Nephron (organoid): ENCODE results near the gene GTF2H1.

Experiments used
- H3K27ac Mint-ChIP-seq, 3 experiments: 2 replicates each; pipeline ENCODE4 v1.8.0; 2020; ENCODE audit warnings: mixed read lengths in 3 of 3, mild to moderate bottlenecking in 2 of 3, moderate library complexity in 1 of 3
- H3K27me3 Mint-ChIP-seq: 2 replicates; pipeline ENCODE4 v1.8.0; 2021; ENCODE audit warnings: low read depth, mild to moderate bottlenecking, moderate library complexity, mixed read lengths
- H3K36me3 Mint-ChIP-seq: 2 replicates; pipeline ENCODE4 v1.8.0; 2020; ENCODE audit warnings: low read depth, mixed read lengths
- H3K4me1 Mint-ChIP-seq: 2 replicates; pipeline ENCODE4 v1.8.0; 2020; ENCODE audit warnings: mixed read lengths
- H3K4me3 Mint-ChIP-seq, 3 experiments: 2 replicates each; pipeline ENCODE4 v1.8.0; 2020; ENCODE audit warnings: mild to moderate bottlenecking in 3 of 3, mixed read lengths in 3 of 3, moderate library complexity in 2 of 3
- H3K9me3 Mint-ChIP-seq: 2 replicates; pipeline ENCODE4 v1.8.0; 2020; ENCODE audit warnings: mixed read lengths
- TF ChIP-seq, protein P1 (sequence below), 3 experiments: fragments of 200-600 bp; sonication (generic); IDR thresholded peaks; one replicate each; pipeline ENCODE4 v1.5.0; 2021; ENCODE audit warnings: antibody characterized with exemption in 3 of 3; ENCODE audit not compliant: unreplicated experiment in 3 of 3

GTF2H1 gene

DNA sequence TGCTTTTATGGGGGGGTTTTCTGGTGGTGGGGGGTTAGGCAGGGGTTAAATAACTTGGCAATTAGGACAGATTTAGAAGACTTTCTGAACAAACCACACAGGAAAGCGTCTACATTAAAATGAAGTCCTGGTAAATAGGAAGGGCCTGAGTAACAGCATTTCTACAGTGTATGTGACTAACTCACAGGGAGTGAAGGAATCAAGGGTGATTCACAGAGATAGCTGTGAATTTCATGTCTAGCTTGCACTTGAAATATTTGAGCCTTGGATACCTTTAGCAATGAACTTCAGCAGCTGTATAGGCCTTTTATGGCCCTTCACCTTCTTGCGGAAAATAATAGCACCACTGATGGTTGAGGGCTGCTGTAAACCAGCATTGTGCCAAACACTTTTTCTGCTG is 45.9 kb downstream of the GTF2H1 start:
- TF ChIP-seq, protein P1, sequence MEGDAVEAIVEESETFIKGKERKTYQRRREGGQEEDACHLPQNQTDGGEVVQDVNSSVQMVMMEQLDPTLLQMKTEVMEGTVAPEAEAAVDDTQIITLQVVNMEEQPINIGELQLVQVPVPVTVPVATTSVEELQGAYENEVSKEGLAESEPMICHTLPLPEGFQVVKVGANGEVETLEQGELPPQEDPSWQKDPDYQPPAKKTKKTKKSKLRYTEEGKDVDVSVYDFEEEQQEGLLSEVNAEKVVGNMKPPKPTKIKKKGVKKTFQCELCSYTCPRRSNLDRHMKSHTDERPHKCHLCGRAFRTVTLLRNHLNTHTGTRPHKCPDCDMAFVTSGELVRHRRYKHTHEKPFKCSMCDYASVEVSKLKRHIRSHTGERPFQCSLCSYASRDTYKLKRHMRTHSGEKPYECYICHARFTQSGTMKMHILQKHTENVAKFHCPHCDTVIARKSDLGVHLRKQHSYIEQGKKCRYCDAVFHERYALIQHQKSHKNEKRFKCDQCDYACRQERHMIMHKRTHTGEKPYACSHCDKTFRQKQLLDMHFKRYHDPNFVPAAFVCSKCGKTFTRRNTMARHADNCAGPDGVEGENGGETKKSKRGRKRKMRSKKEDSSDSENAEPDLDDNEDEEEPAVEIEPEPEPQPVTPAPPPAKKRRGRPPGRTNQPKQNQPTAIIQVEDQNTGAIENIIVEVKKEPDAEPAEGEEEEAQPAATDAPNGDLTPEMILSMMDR (IDR thresholded peaks at IDR 0.05; ENCODE audit: unreplicated experiment in 3 of 3): no peak
- peaks cover 7% of the 10 kb centered on the region for H3K4me1 Mint-ChIP-seq
- no peaks in the 10 kb centered on the region for H3K9me3 Mint-ChIP-seq
- no peak overlapping the region for H3K4me3 Mint-ChIP-seq
- H3K27me3 Mint-ChIP-seq: no peaks in the 10 kb centered on the region
- no peak overlapping the region for H3K27ac Mint-ChIP-seq
- H3K36me3 Mint-ChIP-seq: peaks cover 31% of the 10 kb centered on the region

DNA sequence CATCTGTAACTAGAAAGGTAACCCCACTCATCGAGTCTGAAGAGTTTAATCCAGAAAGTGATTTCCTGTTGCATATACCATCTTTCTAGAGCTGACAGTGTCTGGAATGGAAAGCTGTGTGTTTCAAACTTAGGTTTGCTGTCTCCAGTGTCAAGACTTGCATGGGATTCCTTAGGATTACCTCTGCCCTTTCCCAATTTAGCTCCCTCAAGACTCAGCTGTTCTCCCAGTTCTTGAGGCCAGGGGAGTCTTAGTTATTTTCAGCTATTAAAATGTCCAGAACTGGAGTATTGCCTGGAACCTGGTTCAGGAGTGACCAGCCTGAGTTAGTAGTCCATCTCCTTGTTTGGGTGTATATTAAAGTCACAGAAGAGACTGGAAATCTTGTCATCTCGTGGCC is 47.0 kb downstream of the GTF2H1 start:
- Mint-ChIP-seq H3K36me3 (peaks cover 22% of the 10 kb centered on the region), H3K27me3 (no peaks in the 10 kb centered on the region), H3K27ac (peak overlapping the region in 2 of 3 experiments; percentile 45 to 58), H3K4me3 (peak overlapping the region in 1 of 3 experiments; percentile 14), H3K4me1 (peaks cover 7% of the 10 kb centered on the region), H3K9me3 (no peaks in the 10 kb centered on the region)
- TF ChIP-seq, protein P1 (IDR thresholded peaks at IDR 0.05; ENCODE audit: unreplicated experiment in 3 of 3): no peak

DNA sequence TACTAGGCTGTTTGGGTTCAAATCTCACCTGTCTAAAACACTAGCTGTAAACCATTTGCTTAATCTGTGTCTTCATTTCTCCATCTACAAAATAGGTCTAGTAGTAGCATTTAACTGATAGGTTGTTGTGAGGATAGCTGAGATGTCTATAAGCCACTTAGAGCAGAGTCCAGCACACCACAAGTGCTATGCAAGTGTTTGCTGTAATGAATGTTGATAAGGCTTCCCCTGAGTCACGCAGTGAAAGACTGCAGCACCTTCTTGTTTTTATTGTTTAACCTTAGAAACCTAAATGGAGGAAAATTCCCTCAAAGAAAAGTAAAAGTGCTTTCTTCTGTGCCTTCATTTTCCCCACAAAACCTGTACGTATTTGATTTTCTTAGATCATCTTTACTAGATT is 48.9 kb downstream of the GTF2H1 start:
- Mint-ChIP-seq H3K36me3 (peaks cover 12% of the 10 kb centered on the region), H3K27me3 (peaks cover 4% of the 10 kb centered on the region), H3K4me3 (no peak overlapping the region), H3K27ac (no peak overlapping the region), H3K4me1 (peaks cover 7% of the 10 kb centered on the region), H3K9me3 (no peaks in the 10 kb centered on the region)
- TF ChIP-seq, protein P1 (IDR thresholded peaks at IDR 0.05; ENCODE audit: unreplicated experiment in 3 of 3): no peak

DNA sequence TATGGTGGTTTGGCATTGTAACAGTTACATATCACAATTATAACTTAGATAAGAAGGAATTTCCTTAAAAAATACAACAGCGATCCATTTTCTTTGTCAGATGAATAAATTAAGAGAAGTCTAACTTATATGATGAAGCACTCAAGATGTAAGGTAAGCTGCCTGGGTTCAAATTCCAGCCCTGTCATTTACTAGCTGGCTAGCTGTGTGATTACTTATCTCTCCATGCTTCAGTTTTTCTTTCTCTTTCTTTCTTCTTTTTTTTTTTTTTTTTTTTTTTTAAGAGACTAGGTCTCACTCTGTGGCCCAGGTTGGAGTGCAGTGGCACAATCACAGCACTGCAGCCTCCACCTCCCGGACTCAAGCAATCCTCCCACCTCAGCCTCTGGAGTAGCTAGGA is 49.8 kb downstream of the GTF2H1 start:
- Mint-ChIP-seq H3K4me3 (no peak overlapping the region), H3K4me1 (peaks cover 7% of the 10 kb centered on the region), H3K27ac (no peak overlapping the region), H3K27me3 (peaks cover 4% of the 10 kb centered on the region), H3K36me3 (peaks cover 2% of the 10 kb centered on the region), H3K9me3 (no peaks in the 10 kb centered on the region)
- TF ChIP-seq, protein P1 (IDR thresholded peaks at IDR 0.05; ENCODE audit: unreplicated experiment in 3 of 3): no peak

DNA sequence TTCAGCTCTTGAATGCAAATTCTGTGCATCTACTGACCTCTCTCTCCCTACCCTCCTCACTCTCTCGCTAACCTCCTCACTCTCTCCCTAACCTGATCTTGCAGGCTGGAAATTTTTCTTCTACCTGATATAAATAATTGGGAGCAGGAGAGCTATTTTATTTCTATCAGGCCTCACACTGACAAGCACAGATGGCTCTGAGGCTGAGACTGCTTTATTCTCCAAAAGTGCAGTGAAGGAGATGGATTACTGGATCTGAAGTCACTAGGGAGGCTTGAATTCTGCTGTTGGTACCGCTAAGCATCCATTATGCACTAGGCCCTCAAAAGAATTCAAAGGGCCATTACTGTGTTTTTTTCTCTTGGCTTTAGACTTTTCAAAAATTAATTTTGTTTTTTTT is 52.6 kb downstream of the GTF2H1 start:
- Mint-ChIP-seq H3K4me3 (no peak overlapping the region), H3K27ac (no peak overlapping the region), H3K9me3 (no peaks in the 10 kb centered on the region), H3K27me3 (peaks cover 4% of the 10 kb centered on the region), H3K36me3 (no peaks in the 10 kb centered on the region), H3K4me1 (peaks cover under 1% of the 10 kb centered on the region)
- TF ChIP-seq, protein P1 (IDR thresholded peaks at IDR 0.05; ENCODE audit: unreplicated experiment in 3 of 3): no peak

DNA sequence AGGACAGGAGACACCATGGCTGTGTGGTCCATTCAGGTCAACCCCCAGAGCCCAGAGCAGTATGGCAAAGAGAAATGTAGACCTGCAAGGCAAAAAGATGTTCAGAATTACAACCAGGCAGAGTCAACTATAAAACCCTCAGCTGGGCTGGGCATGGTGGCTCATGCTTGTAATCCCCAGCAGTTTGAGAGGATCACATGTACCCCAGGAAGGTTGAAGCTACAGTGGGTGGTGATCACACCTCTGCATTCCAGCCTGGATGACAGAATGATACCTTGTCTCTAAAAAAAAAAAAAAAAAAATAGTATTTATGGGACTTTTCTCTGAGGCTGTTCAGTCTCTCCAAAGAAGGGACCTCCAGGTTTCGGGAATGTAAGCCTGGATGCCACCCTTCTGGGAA is 53.6 kb downstream of the GTF2H1 start:
- peaks cover 4% of the 10 kb centered on the region for H3K27me3 Mint-ChIP-seq
- TF ChIP-seq, protein P1 (IDR thresholded peaks at IDR 0.05; ENCODE audit: unreplicated experiment in 3 of 3): no peak
- H3K4me1 Mint-ChIP-seq: no peaks in the 10 kb centered on the region
- no peak overlapping the region for H3K4me3 Mint-ChIP-seq
- H3K27ac Mint-ChIP-seq: no peak overlapping the region
- H3K36me3 Mint-ChIP-seq: no peaks in the 10 kb centered on the region
- H3K9me3 Mint-ChIP-seq: no peaks in the 10 kb centered on the region
